Choroid plexus epithelial cell (primary cell): Measurements from ENCODE around the gene SUSD4.

Source experiments
- DNase-seq: peaks from one replicate; pipeline ENCODE4 v3.0.0-alpha.2; 2010; ENCODE audit warnings: low read depth
- H3K4me3 ChIP-seq: 2 replicates; pipeline ENCODE4 v1.5.1; 2011; ENCODE audit warnings: low read depth, mild to moderate bottlenecking, control low read depth, low read length, moderate library complexity
- TF ChIP-seq, protein P1 (sequence below): conservative IDR thresholded peaks from 2 replicates; pipeline ENCODE4 v1.5.1; 2011; ENCODE audit warnings: low read depth, mild to moderate bottlenecking, control low read depth, inconsistent platforms, low read length, moderate library complexity

SUSD4 gene

DNA sequence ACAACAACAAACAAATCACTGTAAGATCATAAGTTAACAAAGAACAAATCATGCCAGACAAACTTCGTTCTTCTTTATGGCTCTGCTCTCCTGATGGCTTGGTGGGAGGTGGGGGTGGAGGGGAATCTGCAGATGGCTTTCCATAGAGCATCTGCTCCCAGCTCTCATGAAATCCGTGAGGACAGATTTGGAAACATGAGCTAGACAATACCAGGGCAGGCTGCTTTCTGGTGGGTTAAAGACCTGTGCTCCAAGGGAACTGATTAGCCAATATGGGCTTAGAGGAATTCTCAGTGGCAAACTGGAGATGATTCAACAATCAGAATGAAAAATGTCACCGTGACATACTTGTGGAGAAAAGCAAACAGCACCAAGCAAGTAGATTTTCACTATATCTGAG is 151.5 kb downstream of the SUSD4 start:
- H3K4me3 ChIP-seq = no peak overlapping the region
- no peak for DNase-seq
- TF ChIP-seq, protein P1, sequence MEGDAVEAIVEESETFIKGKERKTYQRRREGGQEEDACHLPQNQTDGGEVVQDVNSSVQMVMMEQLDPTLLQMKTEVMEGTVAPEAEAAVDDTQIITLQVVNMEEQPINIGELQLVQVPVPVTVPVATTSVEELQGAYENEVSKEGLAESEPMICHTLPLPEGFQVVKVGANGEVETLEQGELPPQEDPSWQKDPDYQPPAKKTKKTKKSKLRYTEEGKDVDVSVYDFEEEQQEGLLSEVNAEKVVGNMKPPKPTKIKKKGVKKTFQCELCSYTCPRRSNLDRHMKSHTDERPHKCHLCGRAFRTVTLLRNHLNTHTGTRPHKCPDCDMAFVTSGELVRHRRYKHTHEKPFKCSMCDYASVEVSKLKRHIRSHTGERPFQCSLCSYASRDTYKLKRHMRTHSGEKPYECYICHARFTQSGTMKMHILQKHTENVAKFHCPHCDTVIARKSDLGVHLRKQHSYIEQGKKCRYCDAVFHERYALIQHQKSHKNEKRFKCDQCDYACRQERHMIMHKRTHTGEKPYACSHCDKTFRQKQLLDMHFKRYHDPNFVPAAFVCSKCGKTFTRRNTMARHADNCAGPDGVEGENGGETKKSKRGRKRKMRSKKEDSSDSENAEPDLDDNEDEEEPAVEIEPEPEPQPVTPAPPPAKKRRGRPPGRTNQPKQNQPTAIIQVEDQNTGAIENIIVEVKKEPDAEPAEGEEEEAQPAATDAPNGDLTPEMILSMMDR = no peak

DNA sequence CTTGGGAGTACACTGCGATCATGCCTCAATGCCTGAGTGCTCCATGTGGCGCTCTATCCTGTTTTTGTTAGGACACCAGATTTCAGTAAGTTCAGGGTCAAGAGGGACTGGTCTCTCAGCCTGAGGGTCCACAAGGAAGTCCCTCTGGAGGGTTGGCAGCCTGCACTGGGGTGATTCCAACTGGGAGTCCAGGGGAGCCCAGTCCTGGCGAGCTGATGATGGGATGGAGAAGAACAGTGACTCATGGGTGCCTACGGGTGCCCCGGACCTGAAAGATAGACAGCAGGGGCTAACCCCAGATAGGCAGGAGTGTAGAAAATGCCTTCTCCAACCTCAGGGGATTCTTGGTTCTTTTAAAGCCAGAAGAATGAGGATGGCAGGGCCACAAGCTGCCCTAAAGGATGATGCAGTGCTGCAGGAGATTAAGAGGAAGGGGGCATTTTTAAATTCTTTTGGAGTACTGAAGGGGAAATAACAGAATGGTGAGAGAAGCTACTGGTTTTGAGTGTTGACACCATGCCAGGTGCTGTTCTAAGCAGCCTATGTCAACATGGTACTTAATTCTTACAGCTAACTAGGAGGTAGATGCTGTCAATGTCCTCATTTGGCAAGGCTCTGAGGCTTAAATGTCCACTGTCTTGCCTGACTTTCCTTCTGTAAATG is 152.5 kb downstream of the SUSD4 start:
- TF ChIP-seq, protein P1 = no peak
- DNase-seq = peak; percentile 15
- no peak overlapping the region for H3K4me3 ChIP-seq

DNA sequence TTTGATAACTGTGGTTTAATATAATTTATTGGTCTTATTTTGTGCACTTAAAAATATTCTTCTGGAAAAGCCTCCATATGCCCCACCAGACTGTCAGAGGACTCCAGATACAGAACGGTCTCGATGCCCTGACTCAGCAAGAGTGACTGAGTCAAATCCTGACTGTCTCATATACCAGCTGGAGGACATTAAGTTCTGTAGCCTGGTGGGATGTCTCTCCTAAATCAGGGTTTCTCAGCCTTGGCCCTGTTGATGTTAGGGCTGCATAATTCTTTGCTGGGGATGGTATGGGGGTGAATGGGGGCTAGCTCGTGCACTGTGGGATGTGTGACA is 153.2 kb downstream of the SUSD4 start:
- no peak overlapping the region for H3K4me3 ChIP-seq
- TF ChIP-seq, protein P1 = no peak
- no peak for DNase-seq

DNA sequence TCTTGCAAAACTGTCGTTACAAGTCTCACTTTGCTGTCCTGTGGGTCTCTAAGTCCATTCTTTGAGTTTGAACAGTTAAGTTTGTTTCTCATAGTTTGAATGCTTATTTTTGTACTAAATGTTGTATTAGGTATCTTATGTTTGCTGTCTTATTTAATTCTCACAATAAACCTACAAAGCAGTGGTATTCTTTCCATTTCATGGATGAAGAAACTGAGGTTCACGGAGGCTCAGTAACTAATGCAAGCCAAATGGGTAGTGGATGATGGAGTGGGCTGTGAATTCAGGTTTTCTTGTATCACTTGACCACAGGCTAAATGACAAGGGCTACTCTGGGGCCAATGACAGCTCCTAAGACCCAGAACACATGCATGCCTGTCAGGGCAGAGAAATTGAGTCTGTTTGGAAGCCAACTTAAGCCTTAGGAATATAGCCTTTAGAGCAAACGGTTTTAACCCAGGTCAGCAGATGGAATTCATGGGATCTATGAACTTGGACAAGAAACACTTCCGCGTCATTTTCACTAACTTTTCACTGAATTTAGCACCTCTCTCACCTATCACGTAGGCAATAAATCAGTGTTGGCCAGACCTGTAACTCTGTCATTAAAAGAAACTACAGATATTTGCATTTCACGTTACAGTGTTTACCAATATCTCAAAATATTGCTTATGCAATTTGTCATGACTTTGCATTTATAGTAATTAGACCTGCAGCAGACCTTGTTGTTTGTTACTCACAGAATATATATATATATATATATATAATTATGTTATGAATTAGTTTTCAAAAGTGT is 153.8 kb downstream of the SUSD4 start:
- TF ChIP-seq, protein P1 = no peak
- no peak overlapping the region for H3K4me3 ChIP-seq
- no peak for DNase-seq

DNA sequence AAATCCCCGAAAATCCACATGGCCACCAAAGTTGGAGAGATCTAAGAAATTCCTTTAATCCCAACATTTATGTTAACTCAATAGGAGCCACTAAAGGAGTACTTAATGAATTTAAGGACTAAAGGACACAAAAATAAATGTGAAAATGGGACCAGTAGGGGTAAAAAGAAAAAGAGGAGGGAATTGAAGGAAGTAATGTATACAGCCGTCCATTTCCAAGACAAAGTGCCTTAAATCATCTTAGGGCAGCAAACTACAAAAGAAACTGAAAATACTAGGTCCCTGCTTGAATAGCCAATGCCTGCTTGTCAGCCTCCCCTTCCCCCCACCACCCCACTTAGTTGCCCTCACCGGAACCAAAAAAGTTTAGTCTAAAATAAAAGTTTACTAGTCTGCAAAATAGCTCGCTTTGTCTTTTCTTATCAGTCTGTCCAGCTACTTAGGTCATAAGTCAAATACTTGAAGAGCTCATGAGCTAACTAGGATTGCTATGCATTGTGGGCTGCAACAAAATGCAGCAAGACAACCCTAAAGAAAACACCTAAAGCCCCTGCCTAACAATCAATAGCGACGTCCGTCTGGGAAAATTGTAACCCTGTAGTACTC is 154.6 kb downstream of the SUSD4 start:
- DNase-seq = peak; percentile 22
- no peak overlapping the region for H3K4me3 ChIP-seq
- TF ChIP-seq, protein P1 = no peak

DNA sequence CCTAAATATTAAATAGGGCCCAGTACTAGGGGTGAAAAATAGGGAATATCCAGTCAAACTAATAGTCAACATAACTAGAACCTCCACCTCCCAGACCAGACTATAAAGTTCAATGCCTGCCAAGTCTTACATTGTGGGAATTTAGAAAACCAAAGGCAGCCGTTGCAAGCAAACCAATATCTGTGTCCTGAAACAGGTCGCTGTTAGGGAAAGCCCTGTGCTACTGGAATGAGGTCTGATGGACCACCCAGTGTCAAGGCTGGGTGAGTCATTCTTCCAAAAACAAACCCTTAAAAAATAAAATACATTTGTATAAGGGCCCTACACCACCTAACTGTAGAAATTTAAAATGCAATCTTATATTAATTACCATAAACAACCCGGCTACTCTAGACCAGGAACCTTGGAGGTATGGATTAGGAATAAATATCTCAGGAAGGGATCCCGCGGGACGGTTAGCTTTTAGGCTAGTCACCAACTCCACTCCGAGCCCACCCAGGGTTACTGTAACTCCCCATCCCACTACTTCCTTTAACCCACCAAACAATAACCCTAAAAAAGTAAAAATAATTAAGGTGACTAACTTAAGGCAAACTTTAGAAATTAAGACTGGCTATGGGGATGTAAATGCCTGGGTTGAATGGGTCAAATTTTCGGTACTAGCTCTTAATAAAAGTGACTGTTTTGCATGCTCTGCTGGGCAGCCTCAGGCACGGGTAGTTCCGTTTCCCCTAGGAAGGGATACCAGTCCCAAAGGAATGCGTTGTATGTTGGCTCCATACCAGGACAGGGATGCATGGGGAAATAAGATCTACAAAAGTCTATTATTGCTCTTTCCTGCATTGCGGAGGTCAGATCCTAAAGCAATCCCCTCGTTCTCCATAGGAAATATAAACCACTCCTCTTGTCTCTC is 155.6 kb downstream of the SUSD4 start:
- no peak for DNase-seq
- no peak overlapping the region for H3K4me3 ChIP-seq
- TF ChIP-seq, protein P1 = no peak
